Measurements from ENCODE around the gene VSTM2B.

DNA sequence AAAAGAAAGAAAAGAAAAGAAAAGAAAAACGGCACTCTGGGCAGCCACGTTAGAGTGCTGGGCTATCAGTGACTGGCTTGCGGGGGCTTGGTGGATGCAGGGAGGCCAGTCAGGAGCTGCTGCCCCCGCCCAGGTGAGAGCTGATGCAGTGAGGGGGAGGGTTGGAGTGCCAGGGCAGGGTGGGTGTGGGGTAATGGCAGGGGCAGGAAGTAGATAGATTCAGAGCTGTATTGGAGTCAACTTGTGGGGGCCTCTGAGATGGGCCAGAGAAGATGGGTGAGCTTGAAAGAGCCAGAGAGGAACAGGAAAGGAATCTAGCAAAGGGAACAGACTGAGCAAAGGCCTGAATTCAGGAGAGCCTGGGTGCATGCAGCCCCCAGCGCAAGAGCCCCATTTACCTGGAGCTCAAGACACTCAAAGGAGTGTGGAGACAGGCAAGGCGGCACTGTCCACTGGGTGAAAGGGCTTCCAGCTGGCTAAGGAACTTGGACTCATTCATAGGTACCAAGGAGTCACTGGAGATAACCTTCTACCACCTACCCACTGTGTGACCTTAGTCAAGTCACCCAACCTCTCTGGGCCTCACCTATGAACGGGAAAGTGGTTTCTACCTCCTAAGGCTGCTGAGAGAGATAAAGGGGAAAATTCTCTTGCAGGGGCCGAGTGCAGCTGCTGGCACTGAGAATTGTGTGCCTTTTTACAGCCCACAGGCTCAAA lies 20.2 kb downstream of the VSTM2B start:
- TF ChIP-seq, protein P1, sequence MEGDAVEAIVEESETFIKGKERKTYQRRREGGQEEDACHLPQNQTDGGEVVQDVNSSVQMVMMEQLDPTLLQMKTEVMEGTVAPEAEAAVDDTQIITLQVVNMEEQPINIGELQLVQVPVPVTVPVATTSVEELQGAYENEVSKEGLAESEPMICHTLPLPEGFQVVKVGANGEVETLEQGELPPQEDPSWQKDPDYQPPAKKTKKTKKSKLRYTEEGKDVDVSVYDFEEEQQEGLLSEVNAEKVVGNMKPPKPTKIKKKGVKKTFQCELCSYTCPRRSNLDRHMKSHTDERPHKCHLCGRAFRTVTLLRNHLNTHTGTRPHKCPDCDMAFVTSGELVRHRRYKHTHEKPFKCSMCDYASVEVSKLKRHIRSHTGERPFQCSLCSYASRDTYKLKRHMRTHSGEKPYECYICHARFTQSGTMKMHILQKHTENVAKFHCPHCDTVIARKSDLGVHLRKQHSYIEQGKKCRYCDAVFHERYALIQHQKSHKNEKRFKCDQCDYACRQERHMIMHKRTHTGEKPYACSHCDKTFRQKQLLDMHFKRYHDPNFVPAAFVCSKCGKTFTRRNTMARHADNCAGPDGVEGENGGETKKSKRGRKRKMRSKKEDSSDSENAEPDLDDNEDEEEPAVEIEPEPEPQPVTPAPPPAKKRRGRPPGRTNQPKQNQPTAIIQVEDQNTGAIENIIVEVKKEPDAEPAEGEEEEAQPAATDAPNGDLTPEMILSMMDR (conservative IDR thresholded peaks at IDR 0.05) = no peak
- no peak for TF ChIP-seq ZFX (IDR thresholded peaks at IDR 0.05)

Data from C4-2B (cell line).